Heart left ventricle (tissue), 13 donors: Measurements from ENCODE around the gene TMEM143.

Experiments
- CTCF ChIP-seq, 12 donors: fragments of 200-600 bp; sonication (generic) in 4 of 12; IDR thresholded peaks; one replicate each; pipeline versions ENCODE4 v1.5.0 to v1.8.0; 2018 to 2022; ENCODE audit warnings: antibody characterized with exemption in 12 of 12, mild to moderate bottlenecking in 5 of 12
- POLR2A ChIP-seq, 2 donors: fragments of 450-650 bp; IDR thresholded peaks; one replicate each; pipeline ENCODE4 v1.6.1; 2017; ENCODE audit warnings: antibody characterized with exemption in 2 of 2, mild to moderate bottlenecking in 2 of 2, moderate library complexity in 2 of 2
- donor health status: ischemic (EF 13 %, LVEDD 7.1; RV severe dilation, severe dysfunction).
- donor health status: DM: no; HTN: yes; CAD: no.
- donor health status: DM: no; HTN: no; CAD: no.
- donor health status: ischemic (EF 25% LVEDD 6.9; RV normal size, moderate dysfunction).
- donor health status: ischemic (EF 25% LVEDD 5.7; RV mildly dilated, moderate dysfunction).
- donor health status: ischemic (EF 35%, LVEDD 5.7; RV mildly dilated, moderate dysfunction).
- donor health status: nonischemic (EF 11% LVEDD 7.7; RV severe dilation, severe dysfunction).
- donor health status: DM: yes; HTN: yes; CAD: no.
- donor health status: PGD.
- donor health status: ischemic (EF 29% LVEDD 5.4; RV normal size, mild dysfunction).
- donor health status: nonischemic (EF 23%, LVEDD 6.1; RV moderate dilation, normal function).

DNA sequence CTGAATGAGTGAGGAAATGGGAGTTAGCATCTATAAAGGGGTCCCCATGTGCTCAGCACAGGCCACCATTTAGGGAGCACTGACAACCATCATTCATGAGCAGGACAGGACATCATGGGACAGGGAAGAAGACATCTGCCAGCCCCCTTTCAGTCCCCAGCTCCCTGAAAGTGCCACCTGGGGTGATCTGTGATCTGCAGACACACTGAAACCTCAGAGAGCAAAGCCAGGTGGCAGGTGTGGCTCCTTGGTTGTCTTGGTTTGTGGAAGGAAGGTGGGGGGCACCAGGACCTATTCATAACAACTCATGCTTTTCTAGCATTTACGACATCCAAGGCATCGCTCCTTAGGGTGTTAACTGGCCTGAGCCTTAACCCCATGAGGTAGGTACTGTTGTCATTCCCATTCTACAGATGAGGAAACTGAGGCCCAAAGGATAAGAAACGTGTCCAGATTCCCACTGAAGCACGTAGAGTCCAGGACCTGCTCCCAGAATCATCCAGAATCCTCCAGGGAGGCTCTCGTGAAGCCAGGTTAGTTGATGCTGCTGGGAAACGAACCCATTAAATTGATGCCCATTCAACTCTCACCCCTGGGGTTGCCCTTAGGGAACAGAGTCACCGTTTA is 21.8 kb upstream of the TMEM143 start:
- no peak for TF ChIP-seq CTCF (IDR thresholded peaks at IDR 0.05)
- TF ChIP-seq POLR2A (IDR thresholded peaks at IDR 0.05) = no peak
